Measurements from ENCODE around the gene PPIL1.

Gene PPIL1

GRCh38 chr6:36827261-36828079 is 47.1 kb downstream of the PPIL1 start:
- Histone ChIP-seq H3K36me3 (replicated peaks; ENCODE audit: insufficient read depth, low read length) (no peaks in the 10 kb centered on the region), H3K27ac (ENCODE audit: low read length) (no peak overlapping the region), H3F3A (ENCODE audit: insufficient read depth, low read length) (no peaks in the 10 kb centered on the region), H2AFZ (ENCODE audit: low read length) (no peak overlapping the region), H3K9me3 (replicated peaks; ENCODE audit: insufficient read depth, low read length) (no peaks in the 10 kb centered on the region), H3K4me3 (ENCODE audit: low read length) (no peak overlapping the region), H3K79me2 (ENCODE audit: low read length) (no peaks in the 10 kb centered on the region), H3K27me3 (replicated peaks; ENCODE audit: insufficient read depth, low read length) (no peaks in the 10 kb centered on the region), H3K9me2 (replicated peaks; ENCODE audit: insufficient read depth, low read length) (no peaks in the 10 kb centered on the region), H3K4me1 (ENCODE audit: low read length) (no peaks in the 10 kb centered on the region), H4K20me1 (ENCODE audit: insufficient read depth, low read length) (no peaks in the 10 kb centered on the region), H3K4me2 (ENCODE audit: low read depth, low read length) (no peak overlapping the region), H3K9ac (ENCODE audit: low read length) (no peak overlapping the region)
- no peak for DNase-seq
- no peak for TF ChIP-seq EZH2 (optimal IDR thresholded peaks at IDR 0.05; ENCODE audit: low read depth, low read length)
- TF ChIP-seq CTCF (IDR thresholded peaks at IDR 0.05; ENCODE audit: low read length) = no peak
- no peak for TF ChIP-seq EZH2phosphoT487 (IDR thresholded peaks at IDR 0.05; ENCODE audit: low read length)

GRCh38 chr6:36826520-36827227 is 47.9 kb downstream of the PPIL1 start:
- H3F3A ChIP-seq (ENCODE audit: insufficient read depth, low read length) = no peaks in the 10 kb centered on the region
- H3K79me2 ChIP-seq (ENCODE audit: low read length) = no peaks in the 10 kb centered on the region
- H3K9me3 ChIP-seq (replicated peaks; ENCODE audit: insufficient read depth, low read length) = no peaks in the 10 kb centered on the region
- no peak overlapping the region for H2AFZ ChIP-seq (ENCODE audit: low read length)
- no peaks in the 10 kb centered on the region for H3K9me2 ChIP-seq (replicated peaks; ENCODE audit: insufficient read depth, low read length)
- no peaks in the 10 kb centered on the region for H4K20me1 ChIP-seq (ENCODE audit: insufficient read depth, low read length)
- no peak overlapping the region for H3K4me2 ChIP-seq (ENCODE audit: low read depth, low read length)
- no peak overlapping the region for H3K9ac ChIP-seq (ENCODE audit: low read length)
- H3K4me3 ChIP-seq (ENCODE audit: low read length) = no peak overlapping the region
- no peaks in the 10 kb centered on the region for H3K36me3 ChIP-seq (replicated peaks; ENCODE audit: insufficient read depth, low read length)
- no peak for DNase-seq
- no peak for TF ChIP-seq CTCF (IDR thresholded peaks at IDR 0.05; ENCODE audit: low read length)
- TF ChIP-seq EZH2phosphoT487 (IDR thresholded peaks at IDR 0.05; ENCODE audit: low read length) = no peak
- TF ChIP-seq EZH2 (optimal IDR thresholded peaks at IDR 0.05; ENCODE audit: low read depth, low read length) = no peak
- no peaks in the 10 kb centered on the region for H3K4me1 ChIP-seq (ENCODE audit: low read length)
- H3K27me3 ChIP-seq (replicated peaks; ENCODE audit: insufficient read depth, low read length) = no peaks in the 10 kb centered on the region
- H3K27ac ChIP-seq (ENCODE audit: low read length) = no peak overlapping the region

- Histone ChIP-seq H3K27ac (ENCODE audit: low read length) (no peak overlapping the region), H3K4me2 (ENCODE audit: low read depth, low read length) (no peak overlapping the region), H3K27me3 (replicated peaks; ENCODE audit: insufficient read depth, low read length) (no peaks in the 10 kb centered on the region), H3K36me3 (replicated peaks; ENCODE audit: insufficient read depth, low read length) (no peaks in the 10 kb centered on the region), H3K4me1 (ENCODE audit: low read length) (no peaks in the 10 kb centered on the region), H3F3A (ENCODE audit: insufficient read depth, low read length) (no peaks in the 10 kb centered on the region), H4K20me1 (ENCODE audit: insufficient read depth, low read length) (no peaks in the 10 kb centered on the region), H3K9me2 (replicated peaks; ENCODE audit: insufficient read depth, low read length) (no peaks in the 10 kb centered on the region), H3K9me3 (replicated peaks; ENCODE audit: insufficient read depth, low read length) (no peaks in the 10 kb centered on the region), H3K4me3 (ENCODE audit: low read length) (no peak overlapping the region), H3K9ac (ENCODE audit: low read length) (no peak overlapping the region), H2AFZ (ENCODE audit: low read length) (no peak overlapping the region), H3K79me2 (ENCODE audit: low read length) (no peaks in the 10 kb centered on the region)
- TF ChIP-seq EZH2 (optimal IDR thresholded peaks at IDR 0.05; ENCODE audit: low read depth, low read length) = no peak
- no peak for TF ChIP-seq EZH2phosphoT487 (IDR thresholded peaks at IDR 0.05; ENCODE audit: low read length)
- TF ChIP-seq CTCF (IDR thresholded peaks at IDR 0.05; ENCODE audit: low read length) = no peak
- DNase-seq = no peak
Observed at GRCh38 chr6:36825994-36826393, 48.6 kb downstream of the PPIL1 start.

Data from MM.1S (cell line).